LNCaP clone FGC (cell line): Measurements from ENCODE around the gene ACSM5.

Experiments
- DNase-seq: peaks from one replicate; pipeline ENCODE4 v3.0.0-alpha.2; 2011; ENCODE audit warnings: low read depth
- H3K4me3 ChIP-seq: 2 replicates; pipeline ENCODE4 v1.5.1; 2011; ENCODE audit warnings: mild to moderate bottlenecking, low read depth, low read length, control low read depth
- TF ChIP-seq, protein P1 (sequence below): IDR thresholded peaks from 2 replicates; pipeline ENCODE4 v1.5.1; 2012; ENCODE audit warnings: mild to moderate bottlenecking; ENCODE audit not compliant: control insufficient read depth, insufficient read depth; ENCODE audit errors: extremely low read depth

Gene ACSM5

DNA sequence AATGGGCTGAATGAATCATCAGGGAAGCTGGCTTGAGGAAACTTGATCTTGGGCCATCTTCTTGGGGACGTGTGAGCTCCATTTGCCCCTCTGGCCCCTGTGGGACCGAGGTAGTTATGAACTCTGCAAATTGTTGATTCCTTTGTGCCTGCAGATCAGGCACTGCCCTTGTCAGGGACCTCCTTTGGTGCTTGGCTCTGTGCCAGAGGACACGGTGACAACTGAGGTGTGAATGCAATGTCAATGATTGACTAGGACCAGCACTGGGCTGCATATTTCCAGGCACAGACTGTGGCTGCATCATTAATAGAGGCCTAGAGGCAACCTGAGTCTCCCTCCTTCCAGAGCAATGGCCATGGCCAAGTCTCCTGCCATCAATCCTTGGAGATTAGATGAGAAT, 28.6 kb upstream of the ACSM5 start:
- TF ChIP-seq, protein P1, sequence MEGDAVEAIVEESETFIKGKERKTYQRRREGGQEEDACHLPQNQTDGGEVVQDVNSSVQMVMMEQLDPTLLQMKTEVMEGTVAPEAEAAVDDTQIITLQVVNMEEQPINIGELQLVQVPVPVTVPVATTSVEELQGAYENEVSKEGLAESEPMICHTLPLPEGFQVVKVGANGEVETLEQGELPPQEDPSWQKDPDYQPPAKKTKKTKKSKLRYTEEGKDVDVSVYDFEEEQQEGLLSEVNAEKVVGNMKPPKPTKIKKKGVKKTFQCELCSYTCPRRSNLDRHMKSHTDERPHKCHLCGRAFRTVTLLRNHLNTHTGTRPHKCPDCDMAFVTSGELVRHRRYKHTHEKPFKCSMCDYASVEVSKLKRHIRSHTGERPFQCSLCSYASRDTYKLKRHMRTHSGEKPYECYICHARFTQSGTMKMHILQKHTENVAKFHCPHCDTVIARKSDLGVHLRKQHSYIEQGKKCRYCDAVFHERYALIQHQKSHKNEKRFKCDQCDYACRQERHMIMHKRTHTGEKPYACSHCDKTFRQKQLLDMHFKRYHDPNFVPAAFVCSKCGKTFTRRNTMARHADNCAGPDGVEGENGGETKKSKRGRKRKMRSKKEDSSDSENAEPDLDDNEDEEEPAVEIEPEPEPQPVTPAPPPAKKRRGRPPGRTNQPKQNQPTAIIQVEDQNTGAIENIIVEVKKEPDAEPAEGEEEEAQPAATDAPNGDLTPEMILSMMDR: no peak
- DNase-seq: no peak
- H3K4me3 ChIP-seq: no peak overlapping the region

DNA sequence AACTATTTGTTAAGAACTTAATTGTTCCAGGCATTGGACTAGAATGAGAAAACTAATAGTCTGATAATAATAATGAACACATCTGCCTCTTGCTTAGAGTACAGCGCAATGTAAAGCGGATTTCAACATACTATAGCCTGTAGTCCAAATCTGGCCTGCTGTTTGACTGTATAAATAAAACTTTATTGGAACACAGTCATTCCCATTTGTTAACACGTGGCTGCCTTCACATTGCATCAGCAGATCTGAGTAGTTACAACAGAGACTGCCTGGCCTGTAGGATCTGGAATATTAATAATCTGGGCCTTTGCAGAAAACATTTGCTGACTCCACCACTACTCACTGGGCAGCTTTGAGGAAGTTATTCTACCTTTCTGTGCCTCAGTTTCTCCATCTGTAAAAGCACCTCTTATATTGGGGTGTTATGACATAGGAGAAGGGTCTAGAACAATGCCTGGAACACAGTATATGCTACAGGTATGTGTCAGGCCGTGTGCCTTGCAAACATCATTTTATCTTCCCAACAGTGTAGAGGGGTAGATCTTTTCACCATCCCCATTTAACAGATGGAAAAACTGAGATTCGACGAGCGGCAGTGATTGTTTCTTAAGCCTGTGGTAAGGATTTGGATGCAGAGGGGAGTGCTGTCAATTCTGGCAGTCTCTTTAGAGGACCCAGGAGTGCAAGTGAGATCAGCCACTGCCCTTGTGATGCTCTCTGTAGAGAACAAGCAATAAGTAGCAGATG, 27.0 kb upstream of the ACSM5 start:
- TF ChIP-seq, protein P1: no peak
- DNase-seq: no peak

DNA sequence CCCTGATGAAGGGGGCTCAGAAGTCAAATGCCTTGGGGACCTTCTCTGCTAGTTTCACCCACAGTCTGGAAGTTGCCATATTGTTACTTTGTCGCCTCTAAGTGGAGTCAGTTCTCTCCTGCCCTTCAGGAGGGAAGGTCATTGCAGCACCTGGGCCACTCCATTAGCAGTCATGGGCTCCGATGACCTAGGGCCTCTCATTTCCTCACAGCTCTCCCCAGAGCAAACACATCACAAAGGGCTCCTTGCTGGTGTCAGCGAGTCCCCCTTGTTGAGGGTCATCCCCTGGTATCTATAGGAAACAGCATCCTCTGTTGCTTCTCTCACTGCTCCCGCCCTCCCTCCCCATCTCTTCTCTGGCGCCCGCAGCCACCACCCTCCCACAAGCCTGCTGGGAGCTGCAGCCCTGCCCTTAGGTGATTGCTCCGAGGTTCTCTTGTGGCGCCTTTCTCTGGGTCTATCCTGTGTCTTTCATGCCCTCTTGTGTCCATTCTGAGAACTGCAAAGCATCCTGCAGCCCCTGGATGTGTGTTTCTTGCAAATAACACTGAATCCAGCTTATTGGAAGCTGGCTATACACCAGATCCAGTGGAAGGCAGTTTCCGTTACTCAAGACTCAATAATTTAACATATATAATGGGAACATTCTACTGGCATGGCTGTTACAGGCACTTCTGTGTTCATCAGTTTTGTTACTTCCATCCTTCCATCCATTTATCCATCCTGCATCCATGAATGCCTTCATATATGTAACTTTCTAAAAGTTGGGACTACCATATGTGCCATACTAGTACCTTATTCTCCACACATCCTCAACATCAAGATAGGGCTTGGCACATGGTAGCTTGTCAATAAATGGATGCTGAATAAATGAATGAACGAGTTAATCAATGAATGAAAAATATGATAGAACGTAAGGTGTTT, 26.0 kb upstream of the ACSM5 start:
- TF ChIP-seq, protein P1: peak; percentile 85
- peak; percentile 21 for DNase-seq

More for the DNA sequence above, 27.0 kb upstream of the ACSM5 start:
- no peak overlapping the region for H3K4me3 ChIP-seq

DNA sequence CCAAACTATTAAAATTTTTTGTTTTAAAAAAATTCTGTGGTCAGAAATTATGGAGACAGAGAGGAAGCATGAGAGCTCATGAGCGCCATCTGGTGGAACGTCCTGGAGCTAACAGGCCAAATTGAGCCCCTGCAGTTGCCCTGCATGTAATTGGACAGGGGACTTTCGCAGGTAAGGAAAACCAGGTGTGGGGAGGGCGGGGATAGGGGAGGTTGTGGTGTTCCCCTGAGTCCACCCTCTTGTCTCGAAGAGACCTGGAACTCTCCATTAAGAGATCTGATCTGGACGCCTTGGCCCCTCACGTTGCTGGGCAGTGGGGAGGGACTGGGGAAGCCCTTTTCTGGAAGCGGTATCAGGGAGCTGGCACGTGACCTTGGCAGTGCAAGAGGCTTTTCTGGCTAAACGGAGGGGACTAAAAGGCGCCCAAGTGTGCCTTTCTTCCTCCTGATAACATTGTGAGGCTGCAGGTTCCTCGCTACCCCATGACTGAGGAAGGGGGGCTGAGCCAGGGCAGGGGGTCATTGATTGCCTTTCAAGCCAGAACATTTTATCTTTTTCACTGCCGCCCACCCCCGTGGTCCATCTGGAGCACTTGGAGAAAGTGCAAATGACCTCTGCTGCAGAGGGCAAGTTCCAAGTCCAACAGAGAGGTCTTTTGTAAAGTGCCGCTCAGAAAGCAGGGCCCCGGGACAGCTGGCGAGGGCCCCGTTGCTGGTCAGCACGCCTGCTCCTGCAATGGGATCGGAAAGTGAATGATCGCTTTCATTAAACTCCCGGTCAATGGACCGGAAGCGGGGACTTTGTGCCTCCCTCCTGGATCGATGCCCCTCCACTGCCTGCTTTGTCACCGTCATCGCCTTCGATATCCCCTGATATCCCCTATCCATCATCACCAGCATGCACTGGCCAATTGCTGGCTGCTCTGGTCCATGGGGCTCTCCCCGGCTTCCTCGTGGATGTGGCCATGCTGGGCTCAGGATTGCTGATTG, 23.2 kb upstream of the ACSM5 start:
- no peak overlapping the region for H3K4me3 ChIP-seq
- TF ChIP-seq, protein P1: peak; percentile 74
- DNase-seq: peak; percentile 14

More for the DNA sequence above, 26.0 kb upstream of the ACSM5 start:
- no peak overlapping the region for H3K4me3 ChIP-seq

DNA sequence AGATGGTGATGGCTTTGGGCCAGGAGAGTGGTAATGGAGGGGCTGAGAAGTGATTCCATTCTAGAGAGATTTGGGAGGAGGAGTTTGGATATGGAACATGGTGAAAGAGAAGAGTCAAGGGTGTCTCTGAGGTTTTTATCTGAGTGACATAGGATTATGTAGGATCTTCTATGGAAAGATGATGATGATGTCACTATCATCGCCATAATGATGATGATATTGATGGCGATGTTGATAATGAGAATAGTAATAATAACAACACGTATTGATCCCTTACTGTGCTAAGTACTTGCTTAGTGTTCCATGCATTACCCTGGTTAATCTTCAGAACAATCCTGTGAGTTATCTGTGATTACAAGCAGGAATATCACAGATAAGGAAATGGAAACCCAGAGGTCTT, 21.4 kb upstream of the ACSM5 start:
- H3K4me3 ChIP-seq: no peak overlapping the region
- TF ChIP-seq, protein P1: no peak
- DNase-seq: no peak

DNA sequence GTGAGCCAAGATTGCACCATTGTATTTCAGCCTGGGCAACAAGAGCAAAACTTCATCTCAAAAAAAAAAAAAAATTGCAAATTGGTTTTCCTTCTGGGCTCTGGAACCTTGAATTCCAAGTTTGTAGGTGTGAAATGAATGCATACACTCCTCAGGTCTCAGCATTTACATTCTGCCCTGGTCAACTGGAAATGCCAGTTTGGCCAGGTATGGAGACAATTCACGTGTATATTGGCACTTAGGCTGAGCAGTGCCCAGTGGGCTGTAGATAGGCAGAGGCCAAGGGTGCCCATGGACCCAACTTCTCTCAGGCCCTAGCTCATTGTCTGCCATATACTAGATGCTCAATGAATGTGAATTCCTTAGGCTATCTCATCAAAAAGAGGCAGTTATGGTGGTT, 20.5 kb upstream of the ACSM5 start:
- DNase-seq: peak; percentile 27
- TF ChIP-seq, protein P1: no peak

More for the DNA sequence above, 20.5 kb upstream of the ACSM5 start:
- no peak overlapping the region for H3K4me3 ChIP-seq
